ENCODE results near the gene RIMBP2. TPM values are rescaled to one million over a fixed set of nuclear protein-coding genes. Genes with fewer than 3 reads are reported as not detected.

The RIMBP2 gene
- total RNA-seq, 1 donor from 2014 or later = not detected

GRCh38 chr12:130672089-130672820 lies 43.8 kb downstream of the RIMBP2 start:
- peaks cover 8% of the 10 kb centered on the region for H3K9me3 Mint-ChIP-seq
- DNase-seq = no peak
- no peaks in the 10 kb centered on the region for H3K36me3 Mint-ChIP-seq (ENCODE audit: low read depth)
- intact Hi-C loops (cut with micrococcal nuclease) = no loop called here
- no peaks in the 10 kb centered on the region for H3K27me3 Mint-ChIP-seq
- H3K4me1 Mint-ChIP-seq = no peaks in the 10 kb centered on the region
- H3K4me3 Mint-ChIP-seq = no peak overlapping the region
- H3K27ac Mint-ChIP-seq = no peak overlapping the region

GRCh38 chr12:130671556-130671955 lies 44.5 kb downstream of the RIMBP2 start:
- no peak overlapping the region for H3K4me3 Mint-ChIP-seq
- H3K9me3 Mint-ChIP-seq = peaks cover 11% of the 10 kb centered on the region
- intact Hi-C loops (cut with micrococcal nuclease) = no loop called here
- H3K27ac Mint-ChIP-seq = no peak overlapping the region
- H3K4me1 Mint-ChIP-seq = no peaks in the 10 kb centered on the region
- no peaks in the 10 kb centered on the region for H3K27me3 Mint-ChIP-seq
- no peaks in the 10 kb centered on the region for H3K36me3 Mint-ChIP-seq (ENCODE audit: low read depth)
- no peak for DNase-seq

- Mint-ChIP-seq H3K36me3 (ENCODE audit: low read depth) (no peaks in the 10 kb centered on the region), H3K4me3 (no peak overlapping the region), H3K4me1 (no peaks in the 10 kb centered on the region), H3K9me3 (peaks cover 11% of the 10 kb centered on the region), H3K27me3 (no peaks in the 10 kb centered on the region), H3K27ac (no peak overlapping the region)
- intact Hi-C loops (cut with micrococcal nuclease) = no loop called here
- DNase-seq = no peak
Measured at GRCh38 chr12:130669797-130670196, 46.3 kb downstream of the RIMBP2 start.

GRCh38 chr12:130669205-130669557 lies 46.9 kb downstream of the RIMBP2 start:
- intact Hi-C loops (cut with micrococcal nuclease) = no loop called here
- Mint-ChIP-seq H3K9me3 (peaks cover 11% of the 10 kb centered on the region), H3K4me3 (no peak overlapping the region), H3K36me3 (ENCODE audit: low read depth) (no peaks in the 10 kb centered on the region), H3K27ac (no peak overlapping the region), H3K27me3 (no peaks in the 10 kb centered on the region), H3K4me1 (no peaks in the 10 kb centered on the region)
- DNase-seq = no peak

- intact Hi-C loops (cut with micrococcal nuclease) = no loop called here
- no peak overlapping the region for H3K4me3 Mint-ChIP-seq
- peaks cover 11% of the 10 kb centered on the region for H3K9me3 Mint-ChIP-seq
- H3K36me3 Mint-ChIP-seq (ENCODE audit: low read depth) = no peaks in the 10 kb centered on the region
- H3K4me1 Mint-ChIP-seq = no peaks in the 10 kb centered on the region
- no peak for DNase-seq
- H3K27ac Mint-ChIP-seq = no peak overlapping the region
- H3K27me3 Mint-ChIP-seq = no peaks in the 10 kb centered on the region
Measured at GRCh38 chr12:130668286-130669204, 47.6 kb downstream of the RIMBP2 start.

GRCh38 chr12:130667421-130667960 lies 48.6 kb downstream of the RIMBP2 start:
- H3K27ac Mint-ChIP-seq = no peak overlapping the region
- no peak for DNase-seq
- H3K4me3 Mint-ChIP-seq = no peak overlapping the region
- H3K27me3 Mint-ChIP-seq = no peaks in the 10 kb centered on the region
- no peaks in the 10 kb centered on the region for H3K4me1 Mint-ChIP-seq
- no peaks in the 10 kb centered on the region for H3K36me3 Mint-ChIP-seq (ENCODE audit: low read depth)
- H3K9me3 Mint-ChIP-seq = peaks cover 11% of the 10 kb centered on the region
- intact Hi-C loops (cut with micrococcal nuclease) = no loop called here

GRCh38 chr12:130666645-130667044 lies 49.5 kb downstream of the RIMBP2 start:
- Mint-ChIP-seq H3K36me3 (ENCODE audit: low read depth) (no peaks in the 10 kb centered on the region), H3K27ac (no peak overlapping the region), H3K27me3 (no peaks in the 10 kb centered on the region), H3K4me3 (no peak overlapping the region), H3K4me1 (no peaks in the 10 kb centered on the region), H3K9me3 (peaks cover 11% of the 10 kb centered on the region)
- intact Hi-C loops (cut with micrococcal nuclease) = no loop called here
- no peak for DNase-seq

- intact Hi-C loops (cut with micrococcal nuclease) = no loop called here
- H3K27ac Mint-ChIP-seq = no peak overlapping the region
- H3K36me3 Mint-ChIP-seq (ENCODE audit: low read depth) = no peaks in the 10 kb centered on the region
- H3K4me3 Mint-ChIP-seq = no peak overlapping the region
- H3K9me3 Mint-ChIP-seq = peaks cover 11% of the 10 kb centered on the region
- DNase-seq = no peak
- H3K4me1 Mint-ChIP-seq = no peaks in the 10 kb centered on the region
- no peaks in the 10 kb centered on the region for H3K27me3 Mint-ChIP-seq
Measured at GRCh38 chr12:130665753-130666152, 50.3 kb downstream of the RIMBP2 start.

GRCh38 chr12:130664772-130665171 lies 51.3 kb downstream of the RIMBP2 start:
- Mint-ChIP-seq H3K27ac (no peak overlapping the region), H3K9me3 (peaks cover 11% of the 10 kb centered on the region), H3K27me3 (no peaks in the 10 kb centered on the region), H3K36me3 (ENCODE audit: low read depth) (no peaks in the 10 kb centered on the region), H3K4me1 (no peaks in the 10 kb centered on the region), H3K4me3 (no peak overlapping the region)
- intact Hi-C loops (cut with micrococcal nuclease) = no loop called here
- no peak for DNase-seq

GRCh38 chr12:130664252-130664651 lies 51.8 kb downstream of the RIMBP2 start:
- intact Hi-C loops (cut with micrococcal nuclease) = no loop called here
- no peaks in the 10 kb centered on the region for H3K4me1 Mint-ChIP-seq
- H3K27ac Mint-ChIP-seq = no peak overlapping the region
- H3K36me3 Mint-ChIP-seq (ENCODE audit: low read depth) = no peaks in the 10 kb centered on the region
- no peak for DNase-seq
- no peak overlapping the region for H3K4me3 Mint-ChIP-seq
- no peaks in the 10 kb centered on the region for H3K27me3 Mint-ChIP-seq
- peaks cover 11% of the 10 kb centered on the region for H3K9me3 Mint-ChIP-seq

- peaks cover 7% of the 10 kb centered on the region for H3K9me3 Mint-ChIP-seq
- no peaks in the 10 kb centered on the region for H3K27me3 Mint-ChIP-seq
- no peaks in the 10 kb centered on the region for H3K36me3 Mint-ChIP-seq (ENCODE audit: low read depth)
- DNase-seq = no peak
- H3K4me1 Mint-ChIP-seq = no peaks in the 10 kb centered on the region
- intact Hi-C loops (cut with micrococcal nuclease) = no loop called here
- no peak overlapping the region for H3K27ac Mint-ChIP-seq
- H3K4me3 Mint-ChIP-seq = no peak overlapping the region
Measured at GRCh38 chr12:130663514-130663913, 52.6 kb downstream of the RIMBP2 start.

GRCh38 chr12:130661486-130662255 lies 54.4 kb downstream of the RIMBP2 start:
- Mint-ChIP-seq H3K4me1 (no peaks in the 10 kb centered on the region), H3K27ac (no peak overlapping the region), H3K36me3 (ENCODE audit: low read depth) (no peaks in the 10 kb centered on the region), H3K4me3 (no peak overlapping the region), H3K9me3 (no peaks in the 10 kb centered on the region), H3K27me3 (no peaks in the 10 kb centered on the region)
- DNase-seq = no peak
- intact Hi-C loops (cut with micrococcal nuclease) = no loop called here

- H3K4me3 Mint-ChIP-seq = no peak overlapping the region
- H3K27ac Mint-ChIP-seq = no peak overlapping the region
- H3K36me3 Mint-ChIP-seq (ENCODE audit: low read depth) = no peaks in the 10 kb centered on the region
- DNase-seq = no peak
- no peaks in the 10 kb centered on the region for H3K4me1 Mint-ChIP-seq
- no peaks in the 10 kb centered on the region for H3K9me3 Mint-ChIP-seq
- intact Hi-C loops (cut with micrococcal nuclease) = no loop called here
- no peaks in the 10 kb centered on the region for H3K27me3 Mint-ChIP-seq
Measured at GRCh38 chr12:130661059-130661458, 55.0 kb downstream of the RIMBP2 start.
